BLaER1 (cell line): ENCODE data around the gene ARHGAP26.

Source experiments
- H3K27ac ChIP-seq: shearing (Covaris generic); formaldehyde crosslinking; 2 replicates; pipeline ENCODE4 v1.8.1; 2022
- H3K27me3 ChIP-seq: shearing (Covaris generic); formaldehyde crosslinking; 2 replicates; pipeline ENCODE4 v1.8.1; 2022
- H3K36me3 ChIP-seq: shearing (Covaris generic); formaldehyde crosslinking; 2 replicates; pipeline ENCODE4 v1.8.1; 2022
- H3K4me1 ChIP-seq: shearing (Covaris generic); formaldehyde crosslinking; 2 replicates; pipeline ENCODE4 v1.8.1; 2022
- H3K4me2 ChIP-seq: shearing (Covaris generic); formaldehyde crosslinking; 2 replicates; pipeline ENCODE4 v1.8.1; 2022
- H3K4me3 ChIP-seq: shearing (Covaris generic); formaldehyde crosslinking; 2 replicates; pipeline ENCODE4 v1.8.1; 2022
- H3K9ac ChIP-seq: shearing (Covaris generic); formaldehyde crosslinking; 2 replicates; pipeline ENCODE4 v1.8.1; 2022
- H3K9me3 ChIP-seq: shearing (Covaris generic); formaldehyde crosslinking; 2 replicates; pipeline ENCODE4 v1.8.1; 2022
- H4K20me1 ChIP-seq: shearing (Covaris generic); formaldehyde crosslinking; 2 replicates; pipeline ENCODE4 v1.8.1; 2022
- Cebpa-rat ChIP-seq: shearing (Covaris generic); IDR thresholded peaks from 2 replicates; pipeline ENCODE4 v1.8.1; 2022

Gene ARHGAP26

DNA sequence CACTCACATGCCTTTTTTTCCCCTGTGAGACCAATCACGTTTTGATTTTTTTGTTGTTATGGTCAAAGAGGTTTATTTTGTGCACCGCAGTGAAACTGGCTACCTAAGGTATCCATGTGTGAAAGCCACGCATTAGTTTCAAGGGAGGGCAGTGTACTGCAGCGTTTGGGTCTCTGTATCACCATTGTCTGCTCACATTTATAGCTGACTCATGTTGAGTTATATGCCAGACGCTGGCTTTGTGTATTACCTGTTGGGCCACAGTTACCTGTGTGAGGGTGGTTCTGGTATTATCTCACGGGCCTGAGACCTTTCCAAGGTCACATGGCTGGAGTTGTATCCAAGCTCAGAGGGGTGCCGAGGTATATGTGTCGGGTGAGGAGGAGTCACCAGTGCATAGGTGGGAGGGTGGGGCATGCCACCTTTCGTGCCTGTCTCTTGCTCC is 75.8 kb downstream of the ARHGAP26 start:
- Histone ChIP-seq H3K4me2 (peak overlapping the region; percentile 87), H4K20me1 (no peaks in the 10 kb centered on the region), H3K9ac (peak overlapping the region; percentile 72), H3K9me3 (no peaks in the 10 kb centered on the region), H3K4me1 (peaks cover 44% of the 10 kb centered on the region), H3K4me3 (peak overlapping the region; percentile 45; the same call in 1 of the 2 replicates), H3K27me3 (no peaks in the 10 kb centered on the region), H3K27ac (peak overlapping the region; percentile 81), H3K36me3 (no peaks in the 10 kb centered on the region)
- TF ChIP-seq Cebpa-rat = no peak

- Histone ChIP-seq H3K4me2 (peak overlapping the region; percentile 87), H4K20me1 (no peaks in the 10 kb centered on the region), H3K9me3 (no peaks in the 10 kb centered on the region), H3K27ac (peak overlapping the region; percentile 81), H3K9ac (peak overlapping the region; percentile 72; the same call in 1 of the 2 replicates), H3K4me1 (peaks cover 44% of the 10 kb centered on the region), H3K27me3 (no peaks in the 10 kb centered on the region), H3K4me3 (peak overlapping the region; percentile 45; the same call in 1 of the 2 replicates), H3K36me3 (no peaks in the 10 kb centered on the region)
- TF ChIP-seq Cebpa-rat = no peak
Observed at GRCh38 chr5:142846406-142846805, 76.2 kb downstream of the ARHGAP26 start.

DNA sequence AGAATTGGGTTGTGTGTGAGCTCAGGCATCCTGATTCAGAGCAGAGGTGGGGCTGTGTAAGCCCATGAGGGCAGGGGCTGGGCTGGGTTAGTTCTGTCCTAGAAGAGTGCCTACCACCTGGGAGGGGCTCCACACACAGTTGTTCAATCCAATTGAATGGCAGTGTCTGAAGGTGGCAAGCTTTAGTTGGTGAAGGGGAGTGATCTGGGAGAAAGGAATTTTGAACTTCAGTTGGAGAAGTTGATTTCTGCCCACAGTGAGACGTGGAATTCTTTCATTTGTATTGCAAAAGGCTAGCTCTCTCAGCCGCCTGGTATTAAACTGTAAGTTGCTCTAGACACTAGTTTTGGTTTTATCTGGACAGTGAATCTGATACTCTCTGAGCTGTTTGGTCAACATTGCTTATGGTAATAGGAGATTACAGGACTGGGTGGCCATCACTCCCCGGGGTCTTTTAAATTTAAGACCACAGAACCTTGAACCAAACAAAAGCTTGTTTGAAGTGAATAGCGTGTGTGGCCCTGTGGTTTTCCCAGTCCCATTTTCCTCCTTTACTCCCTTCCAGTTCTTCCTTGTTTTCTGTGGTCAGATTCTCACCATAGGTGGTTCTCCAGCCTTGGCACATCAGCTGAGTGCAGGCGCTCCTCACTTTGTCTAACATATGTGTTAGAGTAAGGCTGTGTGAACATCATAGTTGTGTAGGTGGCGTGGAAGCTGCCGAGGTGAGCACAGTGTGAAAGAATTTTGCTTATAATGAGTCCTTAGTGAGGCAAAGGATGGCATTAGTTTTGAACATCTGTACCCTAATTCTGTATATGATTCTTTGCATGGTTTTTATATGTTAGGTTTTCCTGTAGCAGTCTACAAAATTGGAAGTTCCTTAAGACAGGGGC is 78.0 kb downstream of the ARHGAP26 start:
- no peak overlapping the region for H3K27ac ChIP-seq
- H3K36me3 ChIP-seq = no peaks in the 10 kb centered on the region
- H3K4me1 ChIP-seq = peaks cover 44% of the 10 kb centered on the region
- H4K20me1 ChIP-seq = no peaks in the 10 kb centered on the region
- H3K27me3 ChIP-seq = no peaks in the 10 kb centered on the region
- no peak overlapping the region for H3K9ac ChIP-seq
- TF ChIP-seq Cebpa-rat = no peak
- H3K4me3 ChIP-seq = no peak overlapping the region
- no peak overlapping the region; the same call in 1 of the 2 replicates for H3K4me2 ChIP-seq
- H3K9me3 ChIP-seq = no peaks in the 10 kb centered on the region

DNA sequence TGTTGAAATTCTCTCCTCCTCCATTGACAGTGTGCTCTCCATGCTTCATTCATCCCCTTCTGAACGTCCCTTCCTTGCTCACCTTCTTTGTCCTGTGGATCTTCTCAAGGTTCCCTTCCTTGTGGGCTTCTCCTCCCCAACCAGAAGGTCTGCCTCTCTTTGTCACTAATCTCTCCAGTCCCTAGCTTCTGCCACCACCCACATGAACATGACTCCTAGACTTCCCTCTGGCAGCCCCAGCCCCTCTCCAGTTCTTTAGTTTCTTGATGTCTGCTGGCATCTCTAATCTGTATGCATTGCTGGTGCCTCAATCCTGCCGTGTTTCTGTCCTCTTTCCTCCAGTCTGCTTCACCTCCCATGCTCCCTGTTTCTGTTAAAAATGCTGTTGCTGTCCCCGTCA is 79.3 kb downstream of the ARHGAP26 start:
- Histone ChIP-seq H3K4me1 (peaks cover 41% of the 10 kb centered on the region), H3K9me3 (no peaks in the 10 kb centered on the region), H3K36me3 (no peaks in the 10 kb centered on the region), H3K9ac (no peak overlapping the region), H3K4me2 (no peak overlapping the region; the same call in 1 of the 2 replicates), H3K4me3 (no peak overlapping the region), H4K20me1 (no peaks in the 10 kb centered on the region), H3K27ac (no peak overlapping the region), H3K27me3 (no peaks in the 10 kb centered on the region)
- no peak for TF ChIP-seq Cebpa-rat

DNA sequence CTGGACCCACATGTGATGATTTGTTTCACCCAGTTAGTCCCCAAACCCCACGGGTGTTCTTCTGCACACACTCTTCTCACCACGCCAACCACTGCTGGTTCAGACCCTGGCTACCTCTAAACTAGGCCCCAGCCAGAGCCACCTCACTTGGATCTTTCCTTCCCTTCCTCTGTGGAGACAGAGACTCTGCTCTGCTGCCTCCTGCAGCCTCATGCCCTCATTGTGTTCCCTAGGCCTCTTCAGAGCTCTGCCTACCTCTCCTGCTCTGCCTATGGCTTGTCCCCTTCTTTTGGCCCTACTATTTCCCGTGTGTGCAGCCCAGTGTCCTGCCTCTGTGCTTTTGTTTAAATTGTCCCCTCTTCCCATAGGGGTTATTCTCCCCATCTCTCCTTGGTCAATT is 79.7 kb downstream of the ARHGAP26 start:
- no peaks in the 10 kb centered on the region for H3K36me3 ChIP-seq
- H3K9ac ChIP-seq = no peak overlapping the region
- no peak overlapping the region for H3K4me3 ChIP-seq
- peaks cover 37% of the 10 kb centered on the region for H3K4me1 ChIP-seq
- H3K4me2 ChIP-seq = no peak overlapping the region; the same call in 1 of the 2 replicates
- H3K27me3 ChIP-seq = no peaks in the 10 kb centered on the region
- H4K20me1 ChIP-seq = no peaks in the 10 kb centered on the region
- no peak overlapping the region for H3K27ac ChIP-seq
- H3K9me3 ChIP-seq = no peaks in the 10 kb centered on the region
- no peak for TF ChIP-seq Cebpa-rat

DNA sequence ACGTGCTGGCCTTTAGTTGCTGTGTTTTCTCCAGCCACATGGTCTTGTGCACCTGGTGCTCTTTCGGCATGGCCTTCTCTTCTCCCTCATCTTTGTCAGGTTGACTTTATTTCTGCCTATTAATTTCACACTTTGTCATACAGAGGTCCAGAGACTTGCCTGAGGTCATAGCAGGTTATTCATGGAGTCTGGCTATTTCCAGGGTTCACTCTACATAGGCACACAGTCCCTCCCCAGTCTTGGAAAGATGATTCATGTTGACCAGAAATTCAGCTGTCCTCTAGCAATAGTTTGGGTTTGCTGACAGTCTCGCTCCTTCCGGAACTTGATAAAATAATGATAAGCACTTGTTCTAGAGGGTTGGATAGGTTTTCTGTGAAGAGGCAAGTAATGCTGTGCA is 81.6 kb downstream of the ARHGAP26 start:
- no peak for TF ChIP-seq Cebpa-rat
- Histone ChIP-seq H3K36me3 (no peaks in the 10 kb centered on the region), H3K27ac (no peak overlapping the region), H3K27me3 (no peaks in the 10 kb centered on the region), H3K4me1 (peaks cover 18% of the 10 kb centered on the region), H3K9ac (no peak overlapping the region), H4K20me1 (no peaks in the 10 kb centered on the region), H3K4me3 (no peak overlapping the region), H3K9me3 (no peaks in the 10 kb centered on the region; the same call in 1 of the 2 replicates), H3K4me2 (no peak overlapping the region)

DNA sequence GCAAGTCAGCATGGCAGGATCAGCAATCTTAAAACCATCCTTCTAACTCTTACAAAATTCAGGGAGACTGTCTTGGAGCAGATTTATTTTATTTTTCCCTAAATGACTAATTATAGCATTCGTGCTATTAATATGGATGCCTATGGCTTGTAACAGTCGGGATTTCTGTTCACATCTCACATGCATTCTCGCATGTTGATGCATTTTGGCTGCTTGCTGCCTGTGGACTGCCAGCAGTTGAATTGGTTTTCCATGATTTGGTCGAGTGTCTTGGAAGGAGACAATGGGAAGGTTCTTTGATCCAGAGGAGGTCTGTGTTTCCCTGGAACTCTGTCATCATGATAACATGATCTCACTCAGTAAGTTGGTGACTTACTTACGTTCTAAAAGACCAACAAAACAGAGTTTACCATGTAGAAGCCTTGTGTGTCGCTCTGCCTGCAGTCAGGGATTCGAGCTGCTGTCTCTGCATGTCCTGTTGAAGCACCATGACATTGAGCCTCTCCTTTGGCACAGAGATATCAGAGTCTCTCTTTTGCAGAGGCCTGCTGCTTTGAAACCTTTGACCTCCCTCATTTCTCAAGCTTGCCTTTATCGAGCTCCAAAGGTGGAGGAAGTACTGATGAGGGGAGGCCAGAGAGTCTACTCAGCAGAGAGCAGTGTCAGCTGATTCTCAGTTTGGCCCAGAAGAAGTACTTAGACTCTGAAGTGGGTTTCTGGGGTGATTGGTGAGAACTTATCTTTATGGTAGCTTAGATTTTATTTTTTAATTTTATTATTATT is 82.4 kb downstream of the ARHGAP26 start:
- Histone ChIP-seq H3K27ac (no peak overlapping the region), H3K4me2 (no peak overlapping the region), H3K4me1 (peaks cover 10% of the 10 kb centered on the region), H3K9me3 (no peaks in the 10 kb centered on the region; the same call in 1 of the 2 replicates), H3K9ac (no peak overlapping the region), H3K27me3 (no peaks in the 10 kb centered on the region), H4K20me1 (no peaks in the 10 kb centered on the region), H3K4me3 (no peak overlapping the region), H3K36me3 (no peaks in the 10 kb centered on the region)
- TF ChIP-seq Cebpa-rat = no peak

- no peak overlapping the region for H3K27ac ChIP-seq
- H3K27me3 ChIP-seq = no peaks in the 10 kb centered on the region
- 0 out of 2 replicates have a peak, but pooled peaks cover 6% of the 10 kb centered on the region for H3K4me1 ChIP-seq
- TF ChIP-seq Cebpa-rat = no peak
- H3K36me3 ChIP-seq = no peaks in the 10 kb centered on the region
- no peaks in the 10 kb centered on the region; the same call in 1 of the 2 replicates for H3K9me3 ChIP-seq
- no peak overlapping the region for H3K9ac ChIP-seq
- no peak overlapping the region for H3K4me2 ChIP-seq
- no peak overlapping the region for H3K4me3 ChIP-seq
- H4K20me1 ChIP-seq = no peaks in the 10 kb centered on the region
Observed at GRCh38 chr5:142853682-142854081, 83.5 kb downstream of the ARHGAP26 start.

GRCh38 chr5:142856269-142856782 is 86.1 kb downstream of the ARHGAP26 start:
- Histone ChIP-seq H3K4me1 (peaks cover 9% of the 10 kb centered on the region), H3K4me2 (no peak overlapping the region), H3K4me3 (no peak overlapping the region), H3K36me3 (no peaks in the 10 kb centered on the region), H3K9me3 (no peaks in the 10 kb centered on the region; the same call in 1 of the 2 replicates), H3K9ac (no peak overlapping the region), H4K20me1 (0 out of 2 replicates have a peak, but pooled peaks cover 7% of the 10 kb centered on the region), H3K27me3 (no peaks in the 10 kb centered on the region), H3K27ac (no peak overlapping the region)
- TF ChIP-seq Cebpa-rat = no peak
